Fibroblast of the aortic adventitia (primary cell): ENCODE measurements around the gene DDAH2. TPM values are rescaled to one million over a fixed set of nuclear protein-coding genes. Genes with fewer than 3 reads are reported as not detected.
"Not testable (repeated sequence)": the region's sequence is repeated elsewhere in the genome, so short reads cannot be mapped to it uniquely, and the experiment has no call there.

Experiments used
- DNase-seq: peaks from one replicate; pipeline ENCODE4 v3.0.0-alpha.2; 2010; ENCODE audit warnings: low read depth
- H3K4me3 ChIP-seq: 2 replicates; pipeline ENCODE4 v1.5.1; 2011; ENCODE audit warnings: low read depth, mild to moderate bottlenecking, control low read depth, low read length, moderate library complexity
- total RNA-seq: library from RNA; depleted of rRNA; stranded (reverse); fragments of >200 nt; gene quantifications from 2 replicates; pipeline ENCODE4 v1.2.3, GENCODE V29; 2012; ENCODE audit warnings: low replicate concordance
- TF ChIP-seq, protein P1 (sequence below): IDR thresholded peaks from 2 replicates; pipeline ENCODE4 v1.5.1; 2011; ENCODE audit warnings: mild to moderate bottlenecking, low read length, control low read depth, inconsistent platforms; ENCODE audit not compliant: insufficient read depth

DDAH2 gene
- total RNA-seq, 1 donor: 70.5 TPM

DNA sequence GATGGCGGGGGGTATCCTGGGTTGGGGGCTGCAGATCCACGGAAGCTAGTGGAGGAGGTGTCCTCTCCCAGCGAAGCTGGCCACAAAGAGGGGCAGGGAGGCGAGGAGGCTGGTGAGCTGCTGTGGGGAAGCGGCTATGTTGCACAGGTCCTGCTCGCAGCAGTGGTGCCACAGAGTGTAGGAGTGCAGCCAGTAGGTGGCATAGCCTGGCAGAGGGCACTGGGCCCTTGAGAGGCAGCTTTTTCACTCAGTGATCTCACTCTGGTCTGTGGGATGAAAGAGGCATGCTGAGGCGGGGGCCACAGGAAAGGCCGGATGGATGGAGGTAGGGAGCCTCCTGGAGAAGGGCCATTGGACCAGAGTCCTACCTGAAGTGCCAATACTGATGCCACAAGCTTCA, 16.8 kb downstream of the DDAH2 start:
- TF ChIP-seq, protein P1, sequence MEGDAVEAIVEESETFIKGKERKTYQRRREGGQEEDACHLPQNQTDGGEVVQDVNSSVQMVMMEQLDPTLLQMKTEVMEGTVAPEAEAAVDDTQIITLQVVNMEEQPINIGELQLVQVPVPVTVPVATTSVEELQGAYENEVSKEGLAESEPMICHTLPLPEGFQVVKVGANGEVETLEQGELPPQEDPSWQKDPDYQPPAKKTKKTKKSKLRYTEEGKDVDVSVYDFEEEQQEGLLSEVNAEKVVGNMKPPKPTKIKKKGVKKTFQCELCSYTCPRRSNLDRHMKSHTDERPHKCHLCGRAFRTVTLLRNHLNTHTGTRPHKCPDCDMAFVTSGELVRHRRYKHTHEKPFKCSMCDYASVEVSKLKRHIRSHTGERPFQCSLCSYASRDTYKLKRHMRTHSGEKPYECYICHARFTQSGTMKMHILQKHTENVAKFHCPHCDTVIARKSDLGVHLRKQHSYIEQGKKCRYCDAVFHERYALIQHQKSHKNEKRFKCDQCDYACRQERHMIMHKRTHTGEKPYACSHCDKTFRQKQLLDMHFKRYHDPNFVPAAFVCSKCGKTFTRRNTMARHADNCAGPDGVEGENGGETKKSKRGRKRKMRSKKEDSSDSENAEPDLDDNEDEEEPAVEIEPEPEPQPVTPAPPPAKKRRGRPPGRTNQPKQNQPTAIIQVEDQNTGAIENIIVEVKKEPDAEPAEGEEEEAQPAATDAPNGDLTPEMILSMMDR: no peak
- no peak for DNase-seq
- H3K4me3 ChIP-seq: no peak overlapping the region

DNA sequence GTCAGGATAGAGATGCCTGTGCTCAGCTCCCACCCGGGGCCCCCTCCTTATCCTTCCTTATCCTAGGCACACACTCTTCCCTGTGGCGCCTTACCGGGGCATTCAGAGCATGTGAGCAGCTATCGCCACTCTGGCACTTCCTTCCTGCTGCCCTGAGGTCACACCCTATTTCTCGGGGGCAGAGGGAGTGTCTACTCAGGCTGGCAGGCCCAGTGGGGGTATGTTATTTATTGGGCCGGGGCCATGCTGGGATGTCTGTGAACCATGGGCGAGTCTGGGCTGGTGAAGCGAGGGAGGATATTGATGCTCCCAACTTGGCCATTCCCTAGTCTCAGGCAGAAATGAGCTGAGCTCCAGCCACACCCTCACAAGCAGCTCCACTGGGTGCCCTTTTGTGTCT, 17.9 kb downstream of the DDAH2 start:
- H3K4me3 ChIP-seq: no peak overlapping the region
- DNase-seq: no peak
- TF ChIP-seq, protein P1: no peak

DNA sequence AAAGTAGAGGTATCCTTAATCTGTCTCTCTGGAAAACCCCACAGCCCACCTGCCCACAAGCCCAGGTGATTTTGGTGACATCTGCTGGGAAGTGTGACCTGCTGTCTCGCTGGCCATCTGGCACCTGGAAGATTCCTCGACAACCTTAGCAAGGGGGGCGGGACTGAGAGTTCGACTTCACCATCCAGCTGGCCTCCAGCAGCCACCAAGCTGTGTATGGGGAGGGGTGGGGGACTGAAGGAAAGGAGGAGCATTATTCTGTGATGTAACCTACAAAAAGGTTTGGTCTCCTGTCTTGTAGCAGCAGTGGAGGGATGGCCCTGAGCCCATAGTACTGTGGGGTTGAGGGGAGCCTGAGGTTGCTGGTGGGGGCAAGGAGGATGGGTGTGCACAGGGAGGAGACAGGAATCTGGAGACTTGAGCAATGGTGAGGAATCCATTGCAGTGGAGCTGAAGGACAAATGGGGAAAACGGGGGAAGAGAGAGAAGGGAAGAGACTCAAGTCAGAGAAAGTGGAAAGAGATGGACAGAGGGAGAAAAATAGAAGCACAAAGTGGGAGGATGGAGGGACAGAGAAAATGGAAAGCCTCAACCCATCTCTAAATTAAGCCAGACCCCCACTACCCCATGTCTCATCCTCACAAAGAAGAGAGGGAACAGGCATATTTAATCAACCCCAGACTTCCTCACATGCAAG, 18.4 kb downstream of the DDAH2 start:
- DNase-seq: no peak
- no peak overlapping the region for H3K4me3 ChIP-seq
- TF ChIP-seq, protein P1: no peak

DNA sequence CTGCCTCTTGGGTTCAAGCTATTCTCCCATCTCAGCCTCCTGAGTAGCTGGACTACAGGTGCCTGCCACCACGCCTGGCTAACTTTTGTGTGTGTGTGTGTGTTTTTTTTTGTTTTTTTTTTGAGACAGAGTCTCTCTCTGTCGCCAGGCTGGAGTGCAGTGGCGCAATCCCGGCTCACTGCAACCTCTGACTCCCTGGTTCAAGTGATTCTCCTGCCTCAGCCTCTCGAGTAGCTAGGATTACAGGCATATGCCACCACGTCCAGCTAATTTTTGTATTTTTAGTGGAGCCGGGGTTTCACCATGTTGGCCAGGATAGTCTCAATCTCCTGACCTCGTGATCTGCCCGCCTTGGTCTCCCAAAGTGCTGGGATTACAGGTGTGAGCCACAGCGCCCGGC, 19.9 kb downstream of the DDAH2 start:
- not testable (repeated sequence) for H3K4me3 ChIP-seq, DNase-seq

DNA sequence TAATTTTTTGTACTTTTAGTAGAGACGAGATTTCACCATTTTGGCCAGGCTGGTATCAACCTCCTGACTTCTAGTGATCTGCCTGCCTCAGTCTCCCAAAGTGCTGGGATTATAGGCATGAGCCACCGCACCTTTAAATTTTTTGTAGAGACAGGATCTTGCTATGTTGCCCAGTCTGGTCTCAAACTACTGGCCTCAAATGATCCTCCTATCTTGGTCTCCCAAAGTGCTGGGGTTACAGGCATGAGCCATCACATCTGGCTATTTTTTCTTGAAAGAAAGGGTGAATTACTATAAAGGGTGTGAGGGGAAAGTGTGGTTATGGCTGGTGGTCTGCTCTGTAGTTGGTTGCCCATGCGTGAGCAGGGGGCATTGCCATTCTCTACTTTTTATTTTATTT, 20.9 kb downstream of the DDAH2 start:
- no peak overlapping the region for H3K4me3 ChIP-seq
- DNase-seq: no peak

DNA sequence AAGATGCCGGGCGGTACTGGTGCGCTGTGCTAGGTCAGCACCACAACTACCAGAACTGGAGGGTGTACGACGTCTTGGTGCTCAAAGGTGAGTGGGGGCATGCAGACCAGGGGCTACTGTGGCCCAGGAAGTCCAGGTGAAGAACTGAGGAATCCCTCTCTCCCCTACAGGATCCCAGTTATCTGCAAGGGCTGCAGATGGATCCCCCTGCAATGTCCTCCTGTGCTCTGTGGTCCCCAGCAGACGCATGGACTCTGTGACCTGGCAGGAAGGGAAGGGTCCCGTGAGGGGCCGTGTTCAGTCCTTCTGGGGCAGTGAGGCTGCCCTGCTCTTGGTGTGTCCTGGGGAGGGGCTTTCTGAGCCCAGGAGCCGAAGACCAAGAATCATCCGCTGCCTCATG, 21.4 kb downstream of the DDAH2 start:
- TF ChIP-seq, protein P1: no peak
- no peak for DNase-seq
- no peak overlapping the region for H3K4me3 ChIP-seq

More for the DNA sequence above, 20.9 kb downstream of the DDAH2 start:
- TF ChIP-seq, protein P1: no peak

DNA sequence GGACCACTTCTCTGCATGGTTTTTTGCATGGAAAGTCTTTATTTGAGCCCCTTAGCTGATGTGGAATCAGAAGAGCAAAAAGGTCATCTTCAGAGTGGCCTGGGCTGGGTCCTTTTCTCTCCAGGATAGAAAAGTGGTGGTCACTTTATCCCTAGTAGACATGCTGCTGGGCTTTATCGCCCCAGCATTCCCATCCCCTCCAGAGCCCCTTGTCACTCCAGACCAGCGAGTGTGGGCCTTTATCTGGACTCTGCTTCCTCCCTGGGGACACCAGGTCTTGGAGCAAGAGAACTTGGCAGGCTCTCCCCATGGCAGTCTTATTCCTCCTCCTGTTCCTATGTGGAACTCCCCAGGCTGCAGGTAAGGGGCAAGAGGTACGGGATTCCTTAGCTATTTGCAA, 22.5 kb downstream of the DDAH2 start, which contains the start of gene LY6G6F:
Gene LY6G6F, plus strand, starts transcription at position 268 of the 400 bp plus-strand sequence. Its CDS starts 41 bp downstream, at position 309.
- DNase-seq: no peak
- no peak within 1 kb of the TSS for H3K4me3 ChIP-seq
- TF ChIP-seq, protein P1: no peak
